ENCODE results near the gene KLHL15.

Gene KLHL15

DNA sequence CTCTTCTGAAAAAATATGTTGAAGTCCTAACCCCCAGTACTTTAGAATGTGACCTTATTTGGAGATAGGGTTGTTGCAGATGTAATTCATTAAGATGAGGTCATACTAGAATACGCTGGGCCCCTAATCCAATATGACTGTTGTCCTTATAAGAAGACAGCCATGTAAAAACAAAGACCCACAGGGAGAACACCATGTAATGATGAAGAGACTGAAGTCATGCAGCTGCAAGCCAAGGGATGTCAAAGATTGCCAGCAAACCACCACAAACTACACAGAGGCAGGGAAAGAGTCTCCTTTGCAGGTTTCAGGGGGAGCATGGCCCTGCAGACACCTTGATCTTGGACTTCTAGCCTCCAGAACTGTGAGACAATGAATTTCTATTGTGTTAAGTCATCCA is 81.8 kb downstream of the KLHL15 start:
- no peak overlapping the region for H3K9ac ChIP-seq (ENCODE audit: low read length)
- no peaks in the 10 kb centered on the region for H3K36me3 ChIP-seq (ENCODE audit: control insufficient read depth, insufficient read depth, low read length, severe bottlenecking)
- H3K4me3 ChIP-seq (ENCODE audit: low read length) = no peak overlapping the region
- peaks cover 5% of the 10 kb centered on the region for H3K27me3 ChIP-seq (replicated peaks; ENCODE audit: control insufficient read depth, insufficient read depth, low read length)
- H3K9me3 ChIP-seq (ENCODE audit: control insufficient read depth, low read length) = no peaks in the 10 kb centered on the region
- no peak for DNase-seq (ENCODE audit: low read depth)
- no peaks in the 10 kb centered on the region for H3K4me1 ChIP-seq (ENCODE audit: control insufficient read depth, insufficient read depth, low read length)

DNA sequence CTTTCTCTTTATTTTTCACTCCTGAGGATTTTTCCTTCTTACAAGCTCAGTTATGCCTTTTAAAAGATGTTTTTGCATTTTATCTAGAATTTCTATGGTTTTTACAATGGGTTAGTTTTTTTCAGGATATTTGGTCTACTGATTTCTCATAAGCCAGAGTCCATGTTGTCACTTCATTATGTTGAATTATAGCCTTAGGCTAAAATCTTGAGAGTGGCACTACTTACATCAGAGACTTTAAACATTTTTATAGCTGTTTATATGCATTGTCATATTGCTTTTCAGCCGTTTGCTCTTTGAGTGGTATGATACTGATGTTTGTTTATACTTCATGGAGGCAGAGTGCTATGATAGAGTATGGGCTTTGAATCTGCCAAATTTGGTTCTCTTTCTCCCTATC is 82.8 kb downstream of the KLHL15 start:
- no peaks in the 10 kb centered on the region for H3K36me3 ChIP-seq (ENCODE audit: control insufficient read depth, insufficient read depth, low read length, severe bottlenecking)
- peaks cover 6% of the 10 kb centered on the region for H3K27me3 ChIP-seq (replicated peaks; ENCODE audit: control insufficient read depth, insufficient read depth, low read length)
- no peak overlapping the region for H3K4me3 ChIP-seq (ENCODE audit: low read length)
- H3K9me3 ChIP-seq (ENCODE audit: control insufficient read depth, low read length) = no peaks in the 10 kb centered on the region
- H3K9ac ChIP-seq (ENCODE audit: low read length) = no peak overlapping the region
- DNase-seq (ENCODE audit: low read depth) = no peak
- no peaks in the 10 kb centered on the region for H3K4me1 ChIP-seq (ENCODE audit: control insufficient read depth, insufficient read depth, low read length)

DNA sequence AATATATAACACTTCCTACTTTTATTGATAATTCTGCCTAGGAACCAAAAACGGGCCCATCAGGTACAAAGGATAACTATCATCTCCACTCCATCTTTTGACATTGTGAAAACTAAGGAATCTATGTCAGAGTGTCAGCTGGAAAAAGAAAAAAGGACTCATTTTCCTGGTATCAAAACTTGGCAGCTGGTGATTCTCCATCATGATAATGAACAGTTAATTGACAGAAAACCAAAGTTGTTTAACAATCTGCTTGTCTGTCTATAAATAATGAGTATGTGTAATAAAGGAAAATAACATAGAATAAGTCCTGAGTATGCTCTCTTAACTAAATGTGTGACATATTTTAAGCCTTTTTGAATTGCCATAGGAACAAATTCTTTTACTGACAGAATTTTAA is 87.8 kb downstream of the KLHL15 start:
- Histone ChIP-seq H3K9ac (ENCODE audit: low read length) (no peak overlapping the region), H3K36me3 (ENCODE audit: control insufficient read depth, insufficient read depth, low read length, severe bottlenecking) (no peaks in the 10 kb centered on the region), H3K4me1 (ENCODE audit: control insufficient read depth, insufficient read depth, low read length) (peaks cover 5% of the 10 kb centered on the region), H3K4me3 (ENCODE audit: low read length) (no peak overlapping the region), H3K27me3 (replicated peaks; ENCODE audit: control insufficient read depth, insufficient read depth, low read length) (peaks cover 6% of the 10 kb centered on the region), H3K9me3 (ENCODE audit: control insufficient read depth, low read length) (no peaks in the 10 kb centered on the region)
- no peak for DNase-seq (ENCODE audit: low read depth)

DNA sequence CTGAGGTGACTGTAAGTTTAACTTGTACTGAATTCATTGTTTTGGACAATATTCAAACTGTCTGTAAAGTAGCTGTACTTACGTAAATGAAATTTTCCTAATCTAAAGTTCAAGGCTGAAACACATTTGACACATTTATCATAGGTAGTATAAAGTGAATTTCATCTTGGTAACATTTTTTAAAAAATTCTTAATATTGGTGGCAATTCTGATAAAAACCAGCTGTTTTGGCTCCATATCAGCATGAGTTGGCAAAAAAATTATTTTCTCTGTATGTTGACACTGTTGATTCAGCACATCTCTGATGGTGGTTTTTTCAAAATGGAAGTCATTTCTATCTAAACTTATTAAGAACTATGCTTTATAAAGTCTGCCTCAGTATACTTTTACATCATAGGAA is 88.3 kb downstream of the KLHL15 start:
- Histone ChIP-seq H3K4me1 (ENCODE audit: control insufficient read depth, insufficient read depth, low read length) (peaks cover 5% of the 10 kb centered on the region), H3K4me3 (ENCODE audit: low read length) (no peak overlapping the region), H3K9ac (ENCODE audit: low read length) (no peak overlapping the region), H3K9me3 (ENCODE audit: control insufficient read depth, low read length) (no peaks in the 10 kb centered on the region), H3K36me3 (ENCODE audit: control insufficient read depth, insufficient read depth, low read length, severe bottlenecking) (no peaks in the 10 kb centered on the region), H3K27me3 (replicated peaks; ENCODE audit: control insufficient read depth, insufficient read depth, low read length) (peaks cover 6% of the 10 kb centered on the region)
- DNase-seq (ENCODE audit: low read depth) = peak; percentile 53

DNA sequence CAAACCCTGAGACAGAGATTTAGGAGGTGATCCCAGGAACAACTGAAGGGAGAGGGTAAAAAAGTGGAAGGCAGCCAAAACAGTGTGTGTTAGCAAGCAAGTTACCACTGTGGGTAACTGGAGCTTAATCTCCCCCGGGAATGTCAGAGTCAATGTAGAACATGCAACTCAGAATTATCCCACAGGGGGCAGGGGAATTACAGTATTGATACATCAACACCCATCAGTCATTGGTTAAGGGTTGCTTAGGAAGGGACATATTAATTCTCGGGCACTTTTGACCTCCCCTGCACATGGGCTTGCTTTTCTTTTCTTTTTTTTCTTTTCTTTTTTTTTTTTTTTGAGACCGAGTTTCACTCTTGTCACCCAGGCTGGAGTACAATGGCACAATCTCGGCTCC is 89.9 kb downstream of the KLHL15 start:
- H3K4me3 ChIP-seq (ENCODE audit: low read length) = no peak overlapping the region
- DNase-seq (ENCODE audit: low read depth) = no peak
- no peak overlapping the region for H3K9ac ChIP-seq (ENCODE audit: low read length)
- H3K27me3 ChIP-seq (replicated peaks; ENCODE audit: control insufficient read depth, insufficient read depth, low read length) = peaks cover 6% of the 10 kb centered on the region
- H3K4me1 ChIP-seq (ENCODE audit: control insufficient read depth, insufficient read depth, low read length) = peaks cover 5% of the 10 kb centered on the region
- no peaks in the 10 kb centered on the region for H3K36me3 ChIP-seq (ENCODE audit: control insufficient read depth, insufficient read depth, low read length, severe bottlenecking)
- H3K9me3 ChIP-seq (ENCODE audit: control insufficient read depth, low read length) = no peaks in the 10 kb centered on the region

DNA sequence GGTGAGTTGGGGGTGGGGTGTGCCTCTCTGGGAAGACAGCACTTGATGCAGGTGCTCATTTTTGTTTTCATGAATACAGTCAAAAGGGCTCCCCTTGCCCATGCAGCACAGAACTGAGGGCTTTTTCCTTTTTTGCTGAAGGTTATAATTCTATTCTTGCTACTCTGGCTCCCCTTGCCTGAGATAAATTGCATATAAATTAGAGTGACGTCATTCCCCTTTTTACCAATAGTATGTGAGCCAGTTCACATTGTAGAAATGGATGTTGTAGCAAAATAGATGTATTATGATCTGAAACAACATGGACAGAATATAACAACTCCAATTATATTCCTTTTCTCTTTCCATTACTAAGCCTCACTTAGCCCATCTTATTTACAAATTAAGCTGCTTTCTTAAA is 90.8 kb downstream of the KLHL15 start:
- H3K36me3 ChIP-seq (ENCODE audit: control insufficient read depth, insufficient read depth, low read length, severe bottlenecking) = no peaks in the 10 kb centered on the region
- peaks cover 6% of the 10 kb centered on the region for H3K27me3 ChIP-seq (replicated peaks; ENCODE audit: control insufficient read depth, insufficient read depth, low read length)
- H3K9me3 ChIP-seq (ENCODE audit: control insufficient read depth, low read length) = no peaks in the 10 kb centered on the region
- H3K4me1 ChIP-seq (ENCODE audit: control insufficient read depth, insufficient read depth, low read length) = peaks cover 5% of the 10 kb centered on the region
- no peak overlapping the region for H3K9ac ChIP-seq (ENCODE audit: low read length)
- DNase-seq (ENCODE audit: low read depth) = no peak
- no peak overlapping the region for H3K4me3 ChIP-seq (ENCODE audit: low read length)

DNA sequence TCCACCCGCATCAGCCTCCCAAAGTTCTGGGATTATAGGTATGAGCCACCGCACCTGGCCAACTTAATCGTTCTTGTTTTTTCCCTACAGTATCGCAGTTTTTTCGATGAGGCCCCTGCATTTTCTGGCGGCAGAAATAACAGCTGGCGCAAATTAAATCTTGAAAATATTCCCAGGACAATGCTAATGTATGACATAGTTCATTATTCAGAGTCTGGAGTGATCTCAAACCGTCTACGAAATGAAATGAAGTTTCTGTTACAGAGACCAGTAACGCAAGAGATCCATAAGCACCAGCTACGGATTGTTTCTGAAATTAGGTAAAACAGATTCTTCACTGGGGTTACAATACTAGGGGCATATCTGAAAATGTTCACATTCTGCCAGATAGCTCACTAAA is 91.9 kb downstream of the KLHL15 start:
- peak overlapping the region; percentile 63 for H3K4me3 ChIP-seq (ENCODE audit: low read length)
- peak; percentile 17 for DNase-seq (ENCODE audit: low read depth)
- H3K27me3 ChIP-seq (replicated peaks; ENCODE audit: control insufficient read depth, insufficient read depth, low read length) = peaks cover under 1% of the 10 kb centered on the region
- H3K4me1 ChIP-seq (ENCODE audit: control insufficient read depth, insufficient read depth, low read length) = peaks cover 5% of the 10 kb centered on the region
- no peaks in the 10 kb centered on the region for H3K9me3 ChIP-seq (ENCODE audit: control insufficient read depth, low read length)
- no peaks in the 10 kb centered on the region for H3K36me3 ChIP-seq (ENCODE audit: control insufficient read depth, insufficient read depth, low read length, severe bottlenecking)
- H3K9ac ChIP-seq (ENCODE audit: low read length) = peak overlapping the region; percentile 39
